Activated naive CD8-positive, alpha-beta T cell treated with anti-CD3 and anti-CD28 coated beads, Interleukin-2, amount 50 U/mL, for 24 hours (primary cell): ENCODE data around the gene TDP1.
"Not testable (repeated sequence)": the region's sequence is repeated elsewhere in the genome, so short reads cannot be mapped to it uniquely, and the experiment has no call there.

ENCODE experiments used
- ATAC-seq: fragments of 150-1000 bp; cut with Tn5 transposase; one replicate; pipeline ENCODE4 v1.10.0; 2021
- DNase-seq: peaks from one replicate; pipeline ENCODE4 v3.0.0; 2021
- H3K27ac Mint-ChIP-seq: one replicate; pipeline ENCODE4 v1.8.0; 2021; ENCODE audit warnings: mild to moderate bottlenecking, mixed read lengths
- H3K27me3 Mint-ChIP-seq: one replicate; pipeline ENCODE4 v1.8.0; 2021; ENCODE audit warnings: mixed read lengths
- H3K36me3 Mint-ChIP-seq: one replicate; pipeline ENCODE4 v1.8.0; 2021; ENCODE audit warnings: low read depth, mixed read lengths
- H3K4me1 Mint-ChIP-seq: one replicate; pipeline ENCODE4 v1.8.0; 2021; ENCODE audit warnings: mixed read lengths
- H3K4me3 Mint-ChIP-seq: one replicate; pipeline ENCODE4 v1.8.0; 2021; ENCODE audit warnings: mild to moderate bottlenecking, moderate library complexity, mixed read lengths
- H3K9me3 Mint-ChIP-seq: one replicate; pipeline ENCODE4 v1.8.0; 2021; ENCODE audit warnings: mixed read lengths

Gene TDP1

GRCh38 chr14:89990623-89991275, 35.0 kb downstream of the TDP1 start:
- H3K36me3 Mint-ChIP-seq = peaks cover 65% of the 10 kb centered on the region

GRCh38 chr14:89992273-89992672, 36.5 kb downstream of the TDP1 start:
- H3K27ac Mint-ChIP-seq = no peak overlapping the region
- H3K27me3 Mint-ChIP-seq = no peaks in the 10 kb centered on the region
- H3K4me3 Mint-ChIP-seq = no peak overlapping the region
- ATAC-seq (no peak), DNase-seq (no peak)
- no peaks in the 10 kb centered on the region for H3K4me1 Mint-ChIP-seq
- H3K36me3 Mint-ChIP-seq = peaks cover 65% of the 10 kb centered on the region
- H3K9me3 Mint-ChIP-seq = no peaks in the 10 kb centered on the region

More at GRCh38 chr14:89990623-89991275, 35.0 kb downstream of the TDP1 start:
- Mint-ChIP-seq H3K9me3 (no peaks in the 10 kb centered on the region), H3K4me3 (no peak overlapping the region), H3K27me3 (no peaks in the 10 kb centered on the region), H3K4me1 (no peaks in the 10 kb centered on the region), H3K27ac (no peak overlapping the region)
- no peak for DNase-seq
- ATAC-seq = no peak

GRCh38 chr14:89996963-89997362, 41.2 kb downstream of the TDP1 start:
- H3K9me3 Mint-ChIP-seq = no peaks in the 10 kb centered on the region
- no peak overlapping the region for H3K4me3 Mint-ChIP-seq
- H3K27me3 Mint-ChIP-seq = no peaks in the 10 kb centered on the region
- H3K36me3 Mint-ChIP-seq = peaks cover 66% of the 10 kb centered on the region
- H3K27ac Mint-ChIP-seq = no peak overlapping the region
- ATAC-seq (no peak), DNase-seq (no peak)
- no peaks in the 10 kb centered on the region for H3K4me1 Mint-ChIP-seq

- Mint-ChIP-seq H3K4me1 (peaks cover 11% of the 10 kb centered on the region), H3K27ac (no peak overlapping the region), H3K9me3 (no peaks in the 10 kb centered on the region), H3K27me3 (no peaks in the 10 kb centered on the region), H3K4me3 (no peak overlapping the region), H3K36me3 (peaks cover 60% of the 10 kb centered on the region)
- DNase-seq (no peak), ATAC-seq (no peak)
Measured at GRCh38 chr14:90000935-90001334, 45.2 kb downstream of the TDP1 start.

GRCh38 chr14:90003526-90004307, 48.0 kb downstream of the TDP1 start:
- Mint-ChIP-seq H3K4me3 (no peak overlapping the region), H3K27me3 (no peaks in the 10 kb centered on the region), H3K27ac (no peak overlapping the region), H3K4me1 (peaks cover 12% of the 10 kb centered on the region), H3K9me3 (no peaks in the 10 kb centered on the region), H3K36me3 (peaks cover 55% of the 10 kb centered on the region)
- ATAC-seq = peak; percentile 65
- no peak for DNase-seq

- Mint-ChIP-seq H3K27ac (no peak overlapping the region), H3K9me3 (no peaks in the 10 kb centered on the region), H3K36me3 (peaks cover 63% of the 10 kb centered on the region), H3K27me3 (no peaks in the 10 kb centered on the region), H3K4me3 (no peak overlapping the region), H3K4me1 (peaks cover 12% of the 10 kb centered on the region)
- DNase-seq (no peak), ATAC-seq (no peak)
Measured at GRCh38 chr14:90005441-90005840, 49.7 kb downstream of the TDP1 start.

GRCh38 chr14:90005939-90006530, 50.3 kb downstream of the TDP1 start:
- no peak overlapping the region for H3K27ac Mint-ChIP-seq
- H3K9me3 Mint-ChIP-seq = peaks cover 1% of the 10 kb centered on the region
- H3K27me3 Mint-ChIP-seq = no peaks in the 10 kb centered on the region
- peaks cover 12% of the 10 kb centered on the region for H3K4me1 Mint-ChIP-seq
- no peak for DNase-seq
- ATAC-seq = no peak
- H3K4me3 Mint-ChIP-seq = no peak overlapping the region
- H3K36me3 Mint-ChIP-seq = peaks cover 64% of the 10 kb centered on the region

GRCh38 chr14:90017371-90017770, 61.6 kb downstream of the TDP1 start:
- H3K4me3 Mint-ChIP-seq = no peak overlapping the region
- H3K27me3 Mint-ChIP-seq = no peaks in the 10 kb centered on the region
- H3K4me1 Mint-ChIP-seq = peaks cover 6% of the 10 kb centered on the region
- peaks cover 75% of the 10 kb centered on the region for H3K36me3 Mint-ChIP-seq
- DNase-seq (no peak), ATAC-seq (no peak)
- no peak overlapping the region for H3K27ac Mint-ChIP-seq
- no peaks in the 10 kb centered on the region for H3K9me3 Mint-ChIP-seq

- ATAC-seq (peak; percentile 19), DNase-seq (no peak)
- Mint-ChIP-seq H3K4me1 (peaks cover 6% of the 10 kb centered on the region), H3K27me3 (no peaks in the 10 kb centered on the region), H3K36me3 (peaks cover 74% of the 10 kb centered on the region), H3K4me3 (no peak overlapping the region), H3K9me3 (no peaks in the 10 kb centered on the region), H3K27ac (no peak overlapping the region)
Measured at GRCh38 chr14:90019824-90020523, 64.2 kb downstream of the TDP1 start.

- peaks cover 6% of the 10 kb centered on the region for H3K4me1 Mint-ChIP-seq
- H3K27ac Mint-ChIP-seq = no peak overlapping the region
- ATAC-seq = no peak
- no peaks in the 10 kb centered on the region for H3K27me3 Mint-ChIP-seq
- no peaks in the 10 kb centered on the region for H3K9me3 Mint-ChIP-seq
- H3K36me3 Mint-ChIP-seq = peaks cover 71% of the 10 kb centered on the region
- DNase-seq = no peak
- H3K4me3 Mint-ChIP-seq = no peak overlapping the region
Measured at GRCh38 chr14:90023176-90023896, 67.6 kb downstream of the TDP1 start.

GRCh38 chr14:90024910-90025309, 69.2 kb downstream of the TDP1 start:
- Mint-ChIP-seq H3K9me3 (no peaks in the 10 kb centered on the region), H3K27me3 (no peaks in the 10 kb centered on the region), H3K27ac (no peak overlapping the region), H3K4me1 (peaks cover under 1% of the 10 kb centered on the region), H3K4me3 (no peak overlapping the region), H3K36me3 (peaks cover 66% of the 10 kb centered on the region)
- no peak for ATAC-seq
- no peak for DNase-seq

GRCh38 chr14:90026608-90027007, 70.9 kb downstream of the TDP1 start:
- H3K4me3 Mint-ChIP-seq, ATAC-seq, H3K4me1 Mint-ChIP-seq, DNase-seq, H3K9me3 Mint-ChIP-seq, H3K27ac Mint-ChIP-seq, H3K27me3 Mint-ChIP-seq: not testable (repeated sequence)
- peaks cover 62% of the 10 kb centered on the region for H3K36me3 Mint-ChIP-seq

- DNase-seq (no peak), ATAC-seq (no peak)
- no peaks in the 10 kb centered on the region for H3K9me3 Mint-ChIP-seq
- H3K27ac Mint-ChIP-seq = no peak overlapping the region
- H3K4me3 Mint-ChIP-seq = no peak overlapping the region
- no peaks in the 10 kb centered on the region for H3K27me3 Mint-ChIP-seq
- no peaks in the 10 kb centered on the region for H3K4me1 Mint-ChIP-seq
- peaks cover 64% of the 10 kb centered on the region for H3K36me3 Mint-ChIP-seq
Measured at GRCh38 chr14:90027842-90028241, 72.1 kb downstream of the TDP1 start.

GRCh38 chr14:90034156-90034555, 78.4 kb downstream of the TDP1 start:
- Mint-ChIP-seq H3K4me3 (no peak overlapping the region), H3K4me1 (peaks cover 7% of the 10 kb centered on the region), H3K27ac (no peak overlapping the region), H3K9me3 (no peaks in the 10 kb centered on the region), H3K36me3 (peaks cover 56% of the 10 kb centered on the region), H3K27me3 (no peaks in the 10 kb centered on the region)
- ATAC-seq (peak; percentile 24), DNase-seq (no peak)
